Measurements from ENCODE around the gene RMP24.
"Not testable (repeated sequence)": the region's sequence is repeated elsewhere in the genome, so short reads cannot be mapped to it uniquely, and the experiment has no call there.

Gene RMP24

GRCh38 chr18:35968278-35968880 is 4.1 kb upstream of the RMP24 start:
- DNase-seq = no peak

GRCh38 chr18:35969676-35970075 is 2.8 kb upstream of the RMP24 start:
- DNase-seq = no peak

GRCh38 chr18:35971661-35972196 is 750 bp upstream of the RMP24 start:
- no peak for DNase-seq

- DNase-seq = no peak
Measured at GRCh38 chr18:35973650-35974049, 1.2 kb downstream of the RMP24 start.

GRCh38 chr18:35974181-35974580 is 1.7 kb downstream of the RMP24 start:
- no peak for DNase-seq

GRCh38 chr18:35979112-35979511 is 6.6 kb downstream of the RMP24 start:
- DNase-seq = no peak

GRCh38 chr18:35982409-35983114 is 10.1 kb downstream of the RMP24 start:
- DNase-seq = no peak

- no peak for DNase-seq
Measured at GRCh38 chr18:35983147-35983546, 10.7 kb downstream of the RMP24 start.

- DNase-seq = no peak
Measured at GRCh38 chr18:35983818-35984217, 11.3 kb downstream of the RMP24 start.

GRCh38 chr18:35991696-35992095 is 19.2 kb downstream of the RMP24 start:
- no peak for DNase-seq

GRCh38 chr18:35993013-35993412 is 20.5 kb downstream of the RMP24 start:
- no peak for DNase-seq

GRCh38 chr18:35998967-35999366 is 26.5 kb downstream of the RMP24 start:
- no peak for DNase-seq

- no peak for DNase-seq
Measured at GRCh38 chr18:35999925-36000324, 27.4 kb downstream of the RMP24 start.

- no peak for DNase-seq
Measured at GRCh38 chr18:36006997-36007396, 34.5 kb downstream of the RMP24 start.

GRCh38 chr18:36009214-36009613 is 36.7 kb downstream of the RMP24 start:
- DNase-seq = no peak

- no peak for DNase-seq
Measured at GRCh38 chr18:36012891-36013290, 40.4 kb downstream of the RMP24 start.

- no peak for DNase-seq
Measured at GRCh38 chr18:36015629-36016028, 43.1 kb downstream of the RMP24 start.

- no peak for DNase-seq
Measured at GRCh38 chr18:36017232-36017631, 44.8 kb downstream of the RMP24 start.

- DNase-seq = no peak
Measured at GRCh38 chr18:36020174-36020711, 47.8 kb downstream of the RMP24 start.

GRCh38 chr18:36023336-36023735 is 50.9 kb downstream of the RMP24 start:
- DNase-seq = no peak

GRCh38 chr18:36024241-36024640 is 51.8 kb downstream of the RMP24 start:
- DNase-seq = not testable (repeated sequence)

GRCh38 chr18:36025025-36025424 is 52.5 kb downstream of the RMP24 start:
- no peak for DNase-seq

GRCh38 chr18:36028859-36029258 is 56.4 kb downstream of the RMP24 start:
- no peak for DNase-seq
